T-helper 22 cell (primary cell): Measurements from ENCODE around the gene INPP5E.

ENCODE experiments used
- DNase-seq: peaks from one replicate; pipeline ENCODE4 v3.0.0-alpha.2; 2020; ENCODE audit warnings: low read depth

INPP5E gene

DNA sequence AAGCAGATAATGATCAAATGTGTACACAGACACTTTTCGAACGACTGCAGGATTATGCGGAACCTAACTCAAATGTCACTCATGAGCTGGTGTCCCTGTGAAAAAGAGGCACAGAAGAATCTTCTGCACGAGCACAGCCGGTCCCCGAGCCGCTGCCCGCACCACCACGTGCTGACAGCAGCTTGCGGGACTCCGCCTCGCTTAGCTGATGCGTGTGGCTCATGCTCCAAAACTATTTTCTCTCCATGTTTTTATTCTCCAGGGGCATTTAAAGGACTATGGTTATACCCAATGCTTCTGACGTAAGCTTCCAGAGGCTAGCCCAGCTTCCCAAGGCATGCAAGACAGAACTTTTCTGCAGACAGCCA, 33.7 kb upstream of the INPP5E start:
- no peak for DNase-seq

DNA sequence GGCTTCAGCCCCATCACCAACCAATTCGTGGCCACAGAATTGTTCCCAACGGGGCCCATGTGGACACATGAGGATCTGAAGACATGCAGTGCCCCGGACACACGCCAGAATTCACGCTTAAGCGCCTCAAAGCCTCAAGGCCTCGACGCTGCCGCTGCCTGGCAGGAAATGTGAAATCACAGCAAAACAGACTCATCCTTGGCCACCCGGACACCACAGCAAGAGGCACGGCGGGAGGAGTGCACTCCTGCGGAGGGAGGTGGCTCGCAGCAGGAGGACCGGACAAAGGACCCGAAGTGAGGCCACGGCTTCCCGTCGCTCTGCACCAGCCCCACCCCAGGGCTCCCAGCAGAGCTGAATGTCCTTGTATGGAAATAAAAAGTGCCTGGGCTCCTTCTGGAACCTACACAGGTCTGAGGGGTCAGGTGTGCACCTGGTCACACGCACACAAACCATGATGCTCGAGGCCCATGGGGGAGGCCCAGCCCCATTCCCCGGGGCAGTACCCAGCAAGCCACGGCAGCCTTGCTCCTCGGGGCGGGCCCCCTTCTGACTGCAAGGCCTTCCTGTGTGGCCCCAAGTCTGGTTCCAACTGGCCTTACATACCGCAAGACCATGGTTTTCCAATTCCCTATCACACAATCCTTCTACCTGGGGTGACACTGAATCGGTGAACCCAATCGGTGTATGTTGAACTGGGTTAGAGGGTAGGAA, 33.2 kb upstream of the INPP5E start:
- DNase-seq: no peak

DNA sequence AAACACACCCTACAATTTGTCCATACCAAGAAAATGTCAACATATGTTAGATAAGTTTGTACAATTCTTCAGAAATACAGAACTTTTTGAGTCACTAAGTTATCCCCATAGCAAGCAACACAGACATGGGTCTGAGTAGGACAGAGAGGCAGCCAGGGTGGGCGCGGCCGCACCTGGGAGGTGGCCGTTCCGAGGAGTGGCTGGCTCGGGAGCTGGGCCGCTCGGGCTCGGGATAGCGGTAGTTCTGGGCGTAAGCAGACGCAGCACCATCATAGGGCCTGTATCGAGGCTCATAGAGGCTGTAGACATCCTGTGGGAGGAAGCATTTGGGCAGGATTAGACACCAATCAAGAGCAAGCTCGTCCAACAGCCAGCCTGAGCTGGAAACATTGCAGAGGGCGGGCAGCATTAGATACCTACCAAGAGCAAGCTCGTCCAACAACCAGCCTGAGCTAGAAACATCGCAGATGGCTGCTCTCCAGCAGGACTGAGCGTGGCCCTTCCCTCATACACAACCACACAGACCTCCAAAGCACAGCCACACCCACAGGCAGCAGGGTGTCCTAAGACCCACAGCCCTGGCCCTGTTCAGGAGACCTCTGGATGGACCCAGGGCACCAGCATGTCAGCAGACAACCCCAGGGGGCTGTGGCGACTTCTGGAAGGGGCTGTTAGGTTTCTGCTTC, 32.3 kb upstream of the INPP5E start:
- DNase-seq: no peak

DNA sequence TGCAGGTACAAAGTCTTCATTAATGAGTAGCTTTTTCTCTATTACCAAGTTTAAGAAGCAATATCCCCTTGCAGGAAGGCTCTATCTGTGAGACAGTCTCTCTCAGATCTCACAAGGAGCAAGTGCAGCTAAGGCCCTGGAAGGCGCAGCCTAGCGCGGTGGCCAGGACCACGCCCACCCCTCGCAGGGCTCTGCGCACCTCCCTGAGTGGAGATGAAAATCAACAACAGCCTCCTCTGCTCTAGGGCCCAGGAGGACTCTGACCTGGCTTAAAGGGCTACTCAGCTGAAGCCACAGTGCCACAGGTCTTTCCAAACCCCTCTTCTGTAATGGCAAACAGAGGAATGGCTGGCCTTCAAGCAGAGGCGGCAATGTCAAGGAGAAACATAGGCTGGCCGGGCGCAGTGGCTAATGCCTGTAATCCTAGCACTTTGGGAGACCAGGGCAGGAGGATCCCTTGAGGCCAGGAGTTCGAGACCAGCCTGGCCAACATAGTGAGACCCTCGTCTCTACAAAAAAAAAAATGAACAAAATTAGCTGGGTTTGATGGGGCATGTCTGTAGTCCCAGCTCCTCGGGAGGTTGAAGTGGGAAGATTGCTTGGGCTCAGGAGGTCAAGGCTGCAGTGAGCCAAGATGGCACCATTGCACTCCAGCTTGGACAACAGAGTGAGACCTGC, 31.3 kb upstream of the INPP5E start:
- no peak for DNase-seq

DNA sequence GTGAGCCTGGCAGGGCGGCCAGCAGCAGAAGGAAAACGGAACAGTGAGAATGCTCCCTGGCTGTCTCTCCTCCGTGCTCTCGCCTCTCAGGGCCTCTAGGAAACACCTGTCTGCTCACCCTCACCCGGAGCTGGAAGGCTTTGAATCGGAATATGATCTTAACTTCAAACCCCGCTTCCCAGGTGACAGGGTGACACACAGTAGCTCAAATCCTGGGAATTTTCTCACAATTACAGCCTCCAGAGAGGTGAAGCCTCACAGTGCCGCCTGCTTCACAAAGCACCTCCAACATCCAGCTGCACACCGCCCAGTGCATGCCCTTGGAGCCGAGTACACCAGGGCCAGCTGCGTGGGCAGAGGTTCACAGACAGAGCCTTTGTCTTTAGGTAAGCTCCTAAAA, 30.7 kb upstream of the INPP5E start:
- DNase-seq: no peak

DNA sequence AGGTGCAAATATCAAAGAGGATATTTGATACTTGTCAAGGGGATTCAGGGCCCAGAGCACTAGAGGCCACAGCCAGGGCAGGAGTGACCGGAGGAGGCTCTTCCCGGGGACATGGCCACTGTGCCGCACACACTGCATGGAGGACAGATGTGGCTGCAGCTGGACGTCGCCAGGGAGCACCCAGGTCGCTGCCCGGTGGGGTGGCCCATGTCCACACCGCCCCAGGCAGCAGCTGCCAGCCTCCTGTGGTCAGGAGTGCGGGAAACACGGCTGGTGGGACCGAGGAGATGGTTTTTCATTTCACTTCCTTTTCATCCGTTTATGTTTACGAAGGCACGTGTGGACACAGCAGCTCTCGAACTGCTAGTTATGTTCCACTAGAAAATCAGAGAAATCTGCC, 28.1 kb upstream of the INPP5E start:
- DNase-seq: no peak

DNA sequence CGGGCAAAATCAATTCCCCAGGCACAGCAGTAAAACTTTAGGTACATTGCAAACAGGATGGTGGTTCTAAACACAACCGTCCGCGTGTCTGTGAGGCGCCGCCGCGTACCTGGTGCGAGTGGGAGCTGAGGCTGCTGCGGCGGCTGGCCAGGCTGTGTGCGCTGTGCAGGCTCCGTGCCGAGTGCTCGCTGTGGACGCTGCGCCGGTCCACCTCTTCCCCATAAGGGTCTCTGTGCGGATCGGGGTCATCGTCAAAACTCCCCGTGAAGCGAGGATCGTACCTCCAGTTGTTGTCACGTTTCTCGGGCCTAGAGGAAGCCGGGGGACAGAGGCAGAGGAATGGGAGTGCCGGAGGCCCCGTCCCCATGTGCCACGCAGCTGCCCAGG, 26.5 kb upstream of the INPP5E start:
- DNase-seq: no peak

DNA sequence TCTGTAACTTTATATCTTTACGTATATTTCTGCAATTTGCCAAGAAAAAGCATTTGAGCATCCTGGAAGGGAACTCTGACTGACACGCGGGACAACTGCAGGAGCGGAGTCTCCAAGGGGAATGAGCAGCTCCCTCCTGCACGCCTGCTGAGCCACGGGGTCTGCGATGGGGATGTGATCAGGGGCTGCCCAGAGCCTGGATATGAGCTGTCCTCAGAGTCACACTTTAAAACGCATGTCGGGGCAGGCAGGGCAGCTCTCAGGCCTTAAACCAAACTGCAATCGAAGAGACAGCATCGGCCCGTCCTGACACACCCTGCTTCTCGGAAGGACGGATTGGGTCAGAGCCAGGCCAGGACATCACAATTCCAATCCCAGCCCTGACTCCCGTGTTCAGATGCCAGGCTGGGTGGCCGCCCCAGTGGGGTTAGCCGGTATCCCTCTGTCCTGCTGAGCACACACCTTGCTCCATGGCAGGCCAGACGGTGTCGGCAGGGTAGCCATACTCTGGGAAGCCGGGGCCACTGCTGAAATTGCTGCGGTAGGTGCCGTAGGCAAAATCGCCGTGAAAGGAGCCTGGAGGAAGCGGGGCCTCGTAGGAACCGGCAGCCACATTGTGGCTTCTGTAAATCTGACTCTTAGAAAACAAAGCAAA, 26.0 kb upstream of the INPP5E start:
- DNase-seq: no peak

DNA sequence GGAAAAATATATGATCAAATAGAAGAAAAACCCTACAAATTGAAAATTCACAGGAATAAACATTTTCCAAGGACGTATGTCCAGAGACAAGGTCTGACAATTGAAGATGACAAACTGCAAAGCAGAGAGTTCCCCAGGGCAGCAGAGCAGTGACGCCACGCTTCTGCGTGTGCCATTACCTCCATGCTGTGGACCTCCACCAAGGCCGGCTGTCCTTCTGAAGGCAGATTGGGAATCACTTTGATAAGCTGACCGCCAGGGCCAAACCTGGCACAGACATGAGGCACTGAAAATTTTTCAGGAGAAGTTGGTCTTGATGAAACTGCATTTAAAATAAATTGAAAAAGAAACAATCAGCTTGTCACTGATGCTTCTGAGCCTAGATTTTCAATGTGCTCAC, 24.6 kb upstream of the INPP5E start:
- no peak for DNase-seq

DNA sequence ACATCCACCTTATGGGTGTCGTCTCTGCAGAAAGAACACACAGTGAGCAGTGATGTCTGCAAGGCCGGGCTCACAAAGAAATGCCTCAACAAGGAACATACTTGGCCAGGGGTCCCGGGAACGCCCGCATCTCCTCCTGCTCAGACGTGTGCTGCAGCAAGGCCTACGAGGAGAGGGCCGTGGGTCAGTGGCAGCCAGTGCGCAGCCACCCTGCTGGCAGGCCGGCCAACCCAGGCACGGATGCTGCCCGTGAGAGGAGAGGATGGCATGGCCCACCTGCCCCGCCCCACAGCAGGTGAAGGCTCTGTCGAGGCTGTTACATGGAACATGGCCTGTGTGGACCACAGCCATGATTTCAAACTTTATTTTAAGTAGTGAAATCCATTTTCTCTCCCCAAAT, 23.9 kb upstream of the INPP5E start:
- DNase-seq: no peak

DNA sequence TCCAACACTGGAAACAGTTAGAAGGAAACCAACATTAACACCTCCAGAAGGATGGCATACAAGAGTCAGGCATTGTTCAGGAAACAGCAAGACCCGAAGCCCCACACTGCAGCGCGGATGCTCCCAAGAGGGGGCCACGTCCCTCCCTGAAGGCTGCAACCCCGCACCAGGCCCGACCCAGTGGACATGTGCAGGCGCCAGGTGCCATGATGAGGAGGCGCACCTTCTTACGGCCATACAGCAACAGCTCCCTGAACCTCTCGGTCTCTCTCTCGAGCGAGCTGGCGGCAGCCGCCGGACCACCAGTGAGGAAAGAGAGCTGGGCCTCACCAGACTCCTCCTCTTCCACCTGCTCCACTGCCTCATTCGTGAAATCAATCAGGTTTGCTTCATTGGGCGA, 23.0 kb upstream of the INPP5E start:
- no peak for DNase-seq

DNA sequence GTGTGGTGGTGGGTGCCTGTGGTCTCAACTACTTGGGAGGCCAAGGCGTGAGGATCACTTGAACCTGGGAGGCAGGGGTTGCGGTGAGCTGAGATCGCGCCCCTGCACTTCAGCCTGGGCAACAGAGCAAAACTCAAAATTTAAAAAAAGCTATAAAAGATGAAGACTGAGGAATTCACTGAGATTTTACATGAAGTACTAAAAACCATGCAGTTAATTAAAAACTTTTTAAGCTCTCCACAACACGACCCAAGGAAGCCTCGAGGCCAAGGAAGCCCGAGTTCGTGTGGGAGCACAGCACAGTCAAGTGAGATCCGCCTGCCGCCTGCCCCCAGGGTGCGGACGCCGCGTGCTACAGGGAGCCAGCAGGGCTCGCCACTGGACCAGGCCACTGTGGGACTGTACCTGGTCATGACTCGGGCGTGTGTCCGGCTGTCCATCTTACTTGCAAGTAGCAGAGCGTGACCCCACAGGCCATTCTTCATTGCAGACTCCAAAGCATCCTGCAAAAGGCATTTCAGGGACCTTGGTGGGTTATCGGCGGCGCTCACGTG, 21.2 kb upstream of the INPP5E start:
- DNase-seq: no peak

DNA sequence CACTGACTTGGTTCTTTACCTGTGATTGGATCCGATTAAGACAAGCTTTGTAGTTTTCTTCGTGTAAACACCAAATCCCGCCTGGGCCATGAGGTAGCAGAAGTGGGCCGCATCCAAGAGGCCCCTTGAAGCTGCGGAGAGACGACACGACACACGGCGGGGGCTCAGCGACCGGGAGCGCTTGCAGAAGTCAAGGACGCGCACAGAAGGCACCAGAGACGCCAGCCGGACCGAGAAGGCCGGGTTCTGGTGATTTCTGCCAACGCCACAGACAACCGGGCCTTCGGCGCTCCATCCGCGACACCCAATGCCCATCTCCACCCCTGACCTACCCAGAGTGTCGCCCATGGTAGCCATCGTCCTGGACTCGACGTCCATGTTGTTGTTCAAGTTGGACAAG, 19.8 kb upstream of the INPP5E start:
- DNase-seq: no peak

DNA sequence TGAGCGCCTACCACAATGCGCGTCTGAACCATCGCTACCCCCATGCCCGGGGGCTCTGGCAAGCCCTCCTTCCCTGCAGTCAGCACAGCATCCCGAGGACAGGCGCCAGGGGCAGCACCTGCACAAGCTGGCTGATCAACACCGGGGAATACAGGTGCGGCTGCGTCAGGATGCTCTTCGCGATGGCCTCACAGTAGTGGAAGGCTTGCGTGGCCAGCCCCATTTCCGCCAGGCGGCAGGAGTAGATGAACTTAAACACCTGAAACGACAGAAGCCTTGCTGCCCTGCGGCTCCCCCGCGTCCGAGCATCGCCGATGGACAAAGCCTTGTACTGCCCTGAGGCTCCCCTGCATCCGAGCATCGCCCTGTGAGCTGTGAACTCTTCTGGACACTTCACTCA, 17.7 kb upstream of the INPP5E start:
- DNase-seq: no peak

DNA sequence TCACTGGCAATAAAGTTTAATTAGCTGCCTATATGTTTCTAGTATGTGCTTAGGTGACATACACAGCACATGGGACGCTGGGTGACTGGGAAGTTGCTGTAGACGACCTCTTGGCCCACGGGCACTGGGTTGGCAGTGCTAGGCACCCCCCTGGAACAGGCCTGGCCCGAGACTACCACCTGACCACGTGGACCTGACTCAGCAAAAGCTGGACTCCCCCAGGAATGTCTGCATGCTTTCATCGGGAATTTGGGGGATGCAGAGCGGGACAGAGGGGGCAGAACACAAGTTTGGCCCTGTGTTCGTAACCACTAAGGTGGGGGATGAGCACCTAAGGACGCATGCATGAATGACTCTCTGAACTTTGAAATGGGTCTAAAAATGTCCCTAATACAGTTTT, 16.6 kb upstream of the INPP5E start:
- DNase-seq: no peak

DNA sequence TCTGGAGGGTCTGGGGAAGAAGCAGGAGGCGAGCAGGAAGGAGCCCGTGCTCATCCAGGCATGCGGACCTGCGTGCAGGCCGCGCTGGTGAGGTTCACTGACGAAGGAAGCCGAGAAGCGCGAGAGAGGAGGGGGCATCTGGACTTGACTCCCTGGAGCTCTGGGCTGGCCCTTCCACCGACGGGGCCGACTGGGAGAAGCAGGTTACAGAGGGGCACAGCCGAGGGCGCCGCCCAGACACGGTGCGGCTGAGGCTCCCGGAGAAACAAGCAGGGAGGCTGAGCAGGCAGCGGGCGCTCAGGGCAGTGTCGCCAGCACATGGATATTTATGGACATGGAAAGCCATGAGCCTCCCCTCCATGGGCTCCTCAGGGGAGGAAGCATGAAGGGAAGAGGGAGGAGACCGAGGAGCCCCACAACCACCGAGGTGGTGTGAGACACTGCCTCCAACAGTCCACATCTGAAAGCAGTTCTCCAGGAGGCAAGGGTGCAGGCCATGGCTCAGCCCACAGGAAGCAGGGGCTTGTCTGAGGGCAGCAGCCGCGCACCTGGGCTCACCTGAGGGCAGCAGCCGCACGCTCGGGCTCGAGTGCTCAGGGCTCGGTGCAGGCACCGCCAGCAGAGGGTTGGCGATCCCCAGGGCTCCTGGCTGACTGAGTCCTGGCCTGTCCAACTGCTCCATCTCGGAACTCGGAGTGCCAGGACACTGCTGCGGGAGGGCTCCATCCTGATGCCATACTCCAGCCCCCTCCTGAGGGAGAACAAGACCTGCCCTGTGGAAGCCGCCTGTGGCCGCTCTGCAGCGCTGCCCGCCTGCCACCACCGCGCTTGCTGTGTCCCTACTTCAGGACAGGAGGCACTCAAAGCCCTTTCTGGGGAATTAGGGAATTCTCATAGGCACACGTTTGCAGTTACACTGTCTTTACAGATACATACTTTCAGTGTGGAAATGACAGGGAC, 15.7 kb upstream of the INPP5E start:
- no peak for DNase-seq

DNA sequence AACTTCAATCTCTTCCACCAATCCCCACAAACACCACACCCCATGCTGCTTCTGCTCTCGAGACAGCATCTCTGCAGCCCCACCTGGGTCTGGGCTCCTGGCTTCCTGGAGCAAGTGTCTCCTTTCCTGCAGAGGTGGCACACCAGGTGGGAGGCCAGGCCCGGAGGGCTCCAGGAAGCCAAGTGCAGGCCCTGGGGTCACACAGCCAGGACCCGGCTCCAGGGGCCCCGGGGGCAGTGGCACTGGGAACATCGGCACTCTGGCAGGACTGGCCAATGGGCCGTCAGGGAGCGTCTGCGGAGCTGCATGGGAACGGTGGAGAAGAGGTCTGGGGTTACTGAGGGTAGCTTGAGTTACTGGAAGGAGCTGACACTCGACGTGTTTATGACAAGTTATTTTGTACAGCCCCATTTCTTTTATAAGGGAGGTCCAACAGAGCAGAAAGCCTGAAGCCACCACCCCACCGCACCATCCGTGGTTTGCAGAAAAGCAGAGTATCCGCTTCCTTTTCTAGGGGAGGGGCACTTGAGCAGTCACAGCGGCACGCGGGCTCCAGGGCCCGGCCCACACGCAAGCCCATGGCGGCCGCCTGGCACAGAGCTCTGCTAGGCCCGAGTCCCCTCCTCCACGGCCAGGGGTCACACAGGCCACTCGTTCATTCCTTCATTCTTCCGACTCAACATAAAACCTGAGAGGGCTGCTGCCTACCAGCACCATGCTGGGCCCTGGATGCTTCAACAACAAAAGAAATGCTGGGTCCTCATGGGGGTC, 14.6 kb upstream of the INPP5E start:
- DNase-seq: no peak

DNA sequence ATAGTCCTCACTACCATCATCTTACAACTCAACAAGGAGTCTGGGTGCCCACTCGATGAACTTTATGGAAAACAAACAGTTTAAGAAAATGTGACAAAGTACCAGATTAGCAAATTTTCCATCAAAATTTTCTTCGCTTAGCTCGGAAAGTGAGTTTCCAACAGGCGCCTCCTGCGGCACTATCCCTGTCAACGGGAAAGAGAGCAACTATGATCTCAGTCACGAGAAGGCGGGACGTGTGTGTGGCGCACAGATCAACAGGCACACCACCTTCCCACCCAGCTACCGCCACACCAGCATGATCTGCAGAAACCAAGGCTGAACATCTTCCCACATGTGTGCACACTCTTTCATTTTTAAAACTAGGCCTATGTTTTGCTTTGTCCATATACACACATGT, 13.7 kb upstream of the INPP5E start:
- no peak for DNase-seq

DNA sequence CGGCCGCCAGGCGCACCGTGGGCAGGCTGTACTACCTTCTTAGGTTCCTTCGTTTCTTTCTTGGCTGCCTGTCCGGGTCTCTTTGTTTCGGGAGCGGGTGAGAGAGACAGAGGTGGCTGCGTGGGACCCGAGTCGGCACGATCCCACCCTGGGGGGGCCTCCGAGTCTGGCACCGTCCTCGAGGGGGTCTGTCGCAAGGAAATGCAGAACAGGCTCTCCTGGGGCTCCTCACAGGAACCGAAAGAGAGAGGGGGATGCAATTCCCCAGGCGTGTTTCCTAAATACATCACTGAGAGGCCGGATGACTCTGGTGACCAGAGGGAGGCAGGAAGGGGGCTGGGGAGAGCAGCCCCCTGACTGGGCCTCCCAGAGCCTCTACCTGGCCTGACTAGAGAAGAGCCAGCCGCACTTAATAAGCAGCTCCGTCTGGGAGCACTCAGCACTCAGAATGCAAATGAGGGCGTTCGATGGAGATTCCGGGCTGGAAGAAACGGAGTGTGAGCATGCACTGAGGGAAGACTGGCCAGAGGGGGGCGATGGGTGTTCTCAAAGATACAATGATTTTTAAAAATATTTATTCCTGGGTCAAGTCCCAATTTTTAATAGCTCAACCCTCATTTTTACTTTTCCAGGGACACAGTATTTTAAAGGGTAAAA, 11.7 kb upstream of the INPP5E start:
- no peak for DNase-seq

DNA sequence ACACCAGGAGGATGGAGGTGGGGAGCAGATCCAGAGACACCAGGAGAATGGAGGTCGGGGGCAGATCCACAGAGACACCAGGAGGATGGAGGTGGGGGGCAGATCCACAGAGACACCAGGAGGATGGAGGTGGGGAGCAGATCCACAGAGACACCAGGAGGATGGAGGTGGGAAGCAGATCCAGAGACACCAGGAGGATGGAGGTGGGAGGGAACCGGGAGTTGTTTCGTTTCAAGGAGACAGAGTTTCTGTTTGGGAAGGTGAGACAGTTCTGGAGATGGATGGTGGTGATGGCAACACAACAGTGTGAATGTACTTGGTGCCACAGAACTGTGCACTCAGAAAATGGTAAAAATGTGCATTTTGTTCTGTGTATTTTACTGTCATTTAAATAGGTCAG, 9.0 kb upstream of the INPP5E start:
- DNase-seq: no peak
